ENCODE data around the gene KIF16B. TPM values are rescaled to one million over a fixed set of nuclear protein-coding genes. Genes with fewer than 3 reads are reported as not detected.

The KIF16B gene
- total RNA-seq, 1 experiment from 2014 or later: 4.6 TPM

DNA sequence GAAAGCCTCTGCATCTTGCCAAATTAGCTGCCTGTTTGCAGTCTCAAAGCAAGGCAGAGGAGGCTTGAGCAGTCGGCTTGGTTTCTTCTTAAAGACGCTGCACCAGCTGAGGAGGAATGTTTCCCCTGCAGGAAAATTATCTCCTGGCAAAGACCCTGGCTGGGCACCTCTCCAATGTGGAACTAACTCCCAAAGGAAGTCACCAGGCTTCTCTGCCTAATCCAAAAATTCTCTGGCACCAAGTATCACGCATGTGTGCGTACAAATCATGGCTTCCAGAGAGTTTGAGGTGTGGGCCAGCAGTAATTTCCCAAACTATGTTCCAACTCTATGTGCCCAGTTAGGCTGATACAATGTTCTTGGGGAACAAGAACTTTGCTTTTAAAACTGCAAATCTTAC is 176.2 kb downstream of the KIF16B start:
- no peaks in the 10 kb centered on the region for H3K36me3 ChIP-seq (ENCODE audit: insufficient read depth, low read length, poor library complexity, severe bottlenecking)

DNA sequence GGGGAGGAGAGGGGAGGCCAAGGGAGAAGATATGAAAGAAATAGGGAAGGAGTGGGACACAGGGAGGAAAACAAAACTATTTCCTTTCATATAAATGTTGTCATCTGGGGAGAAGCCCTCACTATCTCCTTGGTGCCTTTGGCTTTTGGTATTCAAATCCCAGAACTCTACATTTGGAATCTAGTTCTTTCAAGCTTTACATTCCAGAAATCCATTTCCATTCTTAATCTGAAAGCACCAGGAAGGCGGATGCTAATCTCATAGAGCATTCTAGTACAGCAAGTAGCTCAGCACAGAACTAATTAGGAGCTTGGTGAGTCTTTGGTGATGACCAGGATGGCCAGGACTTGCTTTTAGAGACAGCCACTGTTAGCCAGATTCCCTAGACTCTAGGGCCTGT is 177.9 kb downstream of the KIF16B start:
- intact Hi-C loops (cut with micrococcal nuclease; ENCODE audit: unreplicated experiment): no loop called here
- Histone ChIP-seq H3K27me3 (replicated peaks; ENCODE audit: insufficient read depth, low read depth, low read length, poor library complexity) (no peaks in the 10 kb centered on the region), H3K36me3 (ENCODE audit: insufficient read depth, low read length, poor library complexity, severe bottlenecking) (no peaks in the 10 kb centered on the region), H3K4me3 (ENCODE audit: low read depth, low read length, poor library complexity, severe bottlenecking) (no peak overlapping the region), H3K9me3 (ENCODE audit: low read depth, low read length, poor library complexity, severe bottlenecking) (no peaks in the 10 kb centered on the region), H3K27ac (ENCODE audit: low read depth, low read length, poor library complexity, severe bottlenecking) (no peak overlapping the region), H3K4me1 (ENCODE audit: insufficient read depth, low read length, poor library complexity, severe bottlenecking) (no peaks in the 10 kb centered on the region)
- TF ChIP-seq, protein P1, sequence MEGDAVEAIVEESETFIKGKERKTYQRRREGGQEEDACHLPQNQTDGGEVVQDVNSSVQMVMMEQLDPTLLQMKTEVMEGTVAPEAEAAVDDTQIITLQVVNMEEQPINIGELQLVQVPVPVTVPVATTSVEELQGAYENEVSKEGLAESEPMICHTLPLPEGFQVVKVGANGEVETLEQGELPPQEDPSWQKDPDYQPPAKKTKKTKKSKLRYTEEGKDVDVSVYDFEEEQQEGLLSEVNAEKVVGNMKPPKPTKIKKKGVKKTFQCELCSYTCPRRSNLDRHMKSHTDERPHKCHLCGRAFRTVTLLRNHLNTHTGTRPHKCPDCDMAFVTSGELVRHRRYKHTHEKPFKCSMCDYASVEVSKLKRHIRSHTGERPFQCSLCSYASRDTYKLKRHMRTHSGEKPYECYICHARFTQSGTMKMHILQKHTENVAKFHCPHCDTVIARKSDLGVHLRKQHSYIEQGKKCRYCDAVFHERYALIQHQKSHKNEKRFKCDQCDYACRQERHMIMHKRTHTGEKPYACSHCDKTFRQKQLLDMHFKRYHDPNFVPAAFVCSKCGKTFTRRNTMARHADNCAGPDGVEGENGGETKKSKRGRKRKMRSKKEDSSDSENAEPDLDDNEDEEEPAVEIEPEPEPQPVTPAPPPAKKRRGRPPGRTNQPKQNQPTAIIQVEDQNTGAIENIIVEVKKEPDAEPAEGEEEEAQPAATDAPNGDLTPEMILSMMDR (conservative IDR thresholded peaks at IDR 0.05; ENCODE audit: low read depth, low read length): no peak
- TF ChIP-seq EZH2 (IDR thresholded peaks at IDR 0.05; ENCODE audit: borderline replicate concordance, low read depth, low read length, poor library complexity, severe bottlenecking): no peak
- POLR2A ChIA-PET (ENCODE audit: low non-redundant PET): no interaction called here
- no TSS peak for BruUV-seq (replicated peaks)
- no peak for DNase-seq (ENCODE audit: low spot score)
- CTCF ChIA-PET: no interaction called here

More for the DNA sequence above, 176.2 kb downstream of the KIF16B start:
- no TSS peak for BruUV-seq (replicated peaks)
- Histone ChIP-seq H3K4me1 (ENCODE audit: insufficient read depth, low read length, poor library complexity, severe bottlenecking) (no peaks in the 10 kb centered on the region), H3K9me3 (ENCODE audit: low read depth, low read length, poor library complexity, severe bottlenecking) (no peaks in the 10 kb centered on the region), H3K27me3 (replicated peaks; ENCODE audit: insufficient read depth, low read depth, low read length, poor library complexity) (no peaks in the 10 kb centered on the region), H3K27ac (ENCODE audit: low read depth, low read length, poor library complexity, severe bottlenecking) (no peak overlapping the region), H3K4me3 (ENCODE audit: low read depth, low read length, poor library complexity, severe bottlenecking) (no peak overlapping the region)
- ChIA-PET CTCF (no interaction called here), POLR2A (ENCODE audit: low non-redundant PET) (no interaction called here)
- peak; percentile 1 for DNase-seq (ENCODE audit: low spot score)
- TF ChIP-seq, protein P1 (conservative IDR thresholded peaks at IDR 0.05; ENCODE audit: low read depth, low read length): no peak
- TF ChIP-seq EZH2 (IDR thresholded peaks at IDR 0.05; ENCODE audit: borderline replicate concordance, low read depth, low read length, poor library complexity, severe bottlenecking): no peak
- intact Hi-C loops (cut with micrococcal nuclease; ENCODE audit: unreplicated experiment): no loop called here

DNA sequence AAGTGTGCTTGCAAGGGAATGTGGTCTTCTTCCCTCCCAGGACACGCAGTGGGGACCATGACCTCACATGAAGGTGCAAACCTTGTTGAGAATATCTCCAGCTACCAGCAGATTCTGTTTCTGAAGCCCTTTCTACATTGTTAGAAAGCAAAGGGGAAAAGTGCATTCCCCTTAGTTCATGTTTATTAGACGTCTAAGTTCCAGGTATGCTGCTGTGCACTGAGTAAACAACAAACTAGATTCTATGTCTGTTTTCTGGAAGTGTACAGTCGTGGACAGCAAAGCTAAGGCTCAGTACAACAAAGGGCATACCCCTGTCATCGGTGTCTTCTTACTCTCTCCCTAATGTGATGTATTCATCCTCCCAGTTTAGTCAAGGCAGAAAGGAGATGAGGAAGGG is 178.5 kb downstream of the KIF16B start:
- intact Hi-C loops (cut with micrococcal nuclease; ENCODE audit: unreplicated experiment): no loop called here
- Histone ChIP-seq H3K4me3 (ENCODE audit: low read depth, low read length, poor library complexity, severe bottlenecking) (no peak overlapping the region), H3K9me3 (ENCODE audit: low read depth, low read length, poor library complexity, severe bottlenecking) (no peaks in the 10 kb centered on the region), H3K4me1 (ENCODE audit: insufficient read depth, low read length, poor library complexity, severe bottlenecking) (no peaks in the 10 kb centered on the region), H3K27me3 (replicated peaks; ENCODE audit: insufficient read depth, low read depth, low read length, poor library complexity) (no peaks in the 10 kb centered on the region), H3K36me3 (ENCODE audit: insufficient read depth, low read length, poor library complexity, severe bottlenecking) (no peaks in the 10 kb centered on the region), H3K27ac (ENCODE audit: low read depth, low read length, poor library complexity, severe bottlenecking) (no peak overlapping the region)
- no peak for DNase-seq (ENCODE audit: low spot score)
- CTCF ChIA-PET: no interaction called here
- TF ChIP-seq, protein P1 (conservative IDR thresholded peaks at IDR 0.05; ENCODE audit: low read depth, low read length): no peak
- no peak for TF ChIP-seq EZH2 (IDR thresholded peaks at IDR 0.05; ENCODE audit: borderline replicate concordance, low read depth, low read length, poor library complexity, severe bottlenecking)
- no TSS peak for BruUV-seq (replicated peaks)
- POLR2A ChIA-PET (ENCODE audit: low non-redundant PET): no interaction called here
